Upper lobe of left lung (tissue), 4 donors: ENCODE results near the gene NMRK2.

Source experiments
- CTCF ChIP-seq, 6 experiments: fragments of 450-650 bp in 4 of 6; fragments of 200-600 bp in 2 of 6; sonication (generic) in 2 of 6; IDR thresholded peaks; one replicate each; pipeline ENCODE4 v1.5.1; 2016 to 2019; ENCODE audit warnings: antibody characterized with exemption in 6 of 6
- POLR2AphosphoS5 ChIP-seq, 2 donors: sonication (generic); formaldehyde crosslinking; IDR thresholded peaks; one replicate each; pipeline ENCODE4 v1.5.1; 2017; ENCODE audit warnings: antibody characterized with exemption in 2 of 2

DNA sequence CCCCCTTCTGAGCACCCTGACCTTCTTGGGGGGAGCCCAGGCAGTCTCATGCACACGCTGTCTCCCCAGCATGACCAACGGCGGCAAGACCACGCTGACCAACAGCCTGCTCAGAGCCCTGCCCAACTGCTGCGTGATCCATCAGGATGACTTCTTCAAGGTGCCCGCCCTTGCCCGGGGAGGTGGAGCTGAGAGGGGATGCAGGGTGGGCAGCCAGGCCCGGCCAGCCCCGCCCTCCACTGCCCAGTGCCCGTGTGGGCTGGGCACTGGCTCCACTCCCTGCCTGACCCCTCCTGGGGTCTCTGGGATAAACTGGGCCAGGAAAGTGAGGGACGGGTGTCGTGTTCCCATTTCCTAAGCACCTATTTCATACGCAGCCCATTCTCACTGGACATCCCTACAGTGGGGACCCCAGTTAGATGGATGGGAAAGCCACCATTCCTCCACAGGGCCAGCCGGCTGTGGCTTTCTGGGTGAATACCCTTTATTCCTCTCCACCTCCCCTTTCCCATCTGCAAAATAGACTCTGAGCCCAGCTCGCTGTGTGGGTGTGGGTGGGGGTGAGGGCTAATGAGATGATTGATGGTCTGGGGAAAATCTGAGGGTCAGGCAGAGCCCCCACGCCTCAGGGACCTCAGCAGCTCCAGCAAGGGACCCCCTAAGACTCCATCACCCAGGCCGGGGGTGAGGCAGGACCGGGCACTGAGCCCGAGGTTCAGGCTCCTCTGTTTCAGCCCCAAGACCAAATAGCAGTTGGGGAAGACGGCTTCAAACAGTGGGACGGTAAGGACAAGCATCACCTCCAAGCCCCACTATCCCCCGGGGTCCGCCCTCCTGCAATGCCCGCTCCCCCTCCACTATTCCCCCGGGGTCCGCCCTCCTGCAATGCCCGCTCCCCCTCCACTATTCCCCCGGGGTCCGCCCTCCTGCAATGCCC, 3.9 kb downstream of the NMRK2 start:
- TF ChIP-seq CTCF (IDR thresholded peaks at IDR 0.05) (no peak), POLR2AphosphoS5 (IDR thresholded peaks at IDR 0.05) (no peak)
